ENCODE results near the gene PBXIP1.

PBXIP1 gene

DNA sequence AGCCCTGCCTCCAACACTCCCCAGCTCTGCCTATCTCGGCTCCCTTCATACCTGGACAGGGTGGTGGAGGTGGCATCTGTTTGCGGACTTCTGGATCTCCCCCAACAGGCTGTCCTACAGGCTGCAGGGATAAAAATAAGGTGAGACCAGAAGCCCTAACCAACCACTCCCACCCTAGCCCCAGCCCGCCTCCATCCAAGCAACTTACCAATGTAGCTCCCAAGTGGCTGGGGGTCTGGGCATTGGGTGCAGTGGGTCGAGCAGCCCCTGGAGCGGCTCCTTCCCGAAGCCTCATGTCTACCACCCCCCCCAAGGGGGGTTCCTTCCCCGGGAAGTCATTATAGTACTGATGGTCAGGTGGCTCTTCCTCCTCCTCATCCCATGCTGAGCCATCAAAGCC, 10.2 kb upstream of the PBXIP1 start:
- Histone ChIP-seq H3K9ac (ENCODE audit: low read length) (no peak overlapping the region), H3K4me3 (ENCODE audit: low read length) (no peak overlapping the region), H3K4me1 (ENCODE audit: control insufficient read depth, insufficient read depth, low read length) (peaks cover 43% of the 10 kb centered on the region), H3K36me3 (ENCODE audit: control insufficient read depth, insufficient read depth, low read length) (peaks cover 20% of the 10 kb centered on the region), H3K9me3 (ENCODE audit: control insufficient read depth, low read length) (no peaks in the 10 kb centered on the region), H3K27me3 (ENCODE audit: control insufficient read depth, insufficient read depth, low read length) (no peaks in the 10 kb centered on the region)

DNA sequence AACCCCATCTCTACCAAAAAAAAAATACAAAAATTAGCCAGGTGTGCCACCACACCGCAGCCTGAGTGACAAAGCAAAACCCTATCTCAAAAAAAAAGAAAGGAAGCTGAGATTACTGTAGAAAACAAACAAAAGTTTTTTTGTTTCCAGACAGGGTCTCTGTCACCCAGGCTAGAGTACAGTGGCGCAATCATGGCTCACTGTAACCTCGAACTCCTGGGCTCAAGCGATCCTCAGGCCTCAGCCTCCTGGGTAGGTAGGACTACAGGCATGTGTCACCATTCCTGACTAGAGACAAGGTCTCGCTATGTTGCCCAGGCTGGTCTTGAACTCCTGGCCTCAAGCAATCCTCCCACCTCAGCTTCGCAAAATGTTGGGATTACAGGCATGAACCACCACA, 8.5 kb upstream of the PBXIP1 start:
- no peaks in the 10 kb centered on the region for H3K9me3 ChIP-seq (ENCODE audit: control insufficient read depth, low read length)
- H3K27me3 ChIP-seq (ENCODE audit: control insufficient read depth, insufficient read depth, low read length) = no peaks in the 10 kb centered on the region
- no peak overlapping the region for H3K4me3 ChIP-seq (ENCODE audit: low read length)
- peaks cover 16% of the 10 kb centered on the region for H3K36me3 ChIP-seq (ENCODE audit: control insufficient read depth, insufficient read depth, low read length)
- H3K9ac ChIP-seq (ENCODE audit: low read length) = no peak overlapping the region
- H3K4me1 ChIP-seq (ENCODE audit: control insufficient read depth, insufficient read depth, low read length) = peaks cover 34% of the 10 kb centered on the region

DNA sequence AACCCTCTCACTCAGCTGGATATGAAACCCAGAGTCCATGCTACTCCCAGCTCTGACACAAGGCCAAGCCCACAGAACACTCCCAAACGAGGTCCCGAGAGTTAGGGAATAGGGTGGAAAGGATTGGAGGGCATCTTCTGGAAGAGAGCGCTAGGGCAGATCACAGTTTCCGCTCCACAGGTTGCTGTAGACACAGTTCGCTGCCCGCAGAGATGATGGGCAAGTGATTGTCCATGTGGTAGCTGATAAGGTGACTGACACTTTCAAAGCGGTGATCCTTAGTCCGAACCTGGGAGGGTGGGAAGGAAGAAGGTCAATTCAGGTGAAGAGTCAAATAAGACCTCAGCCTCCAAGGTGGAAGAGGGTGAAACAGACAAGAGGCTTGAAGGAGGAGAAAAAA, 7.7 kb upstream of the PBXIP1 start:
- Histone ChIP-seq H3K4me1 (ENCODE audit: control insufficient read depth, insufficient read depth, low read length) (peaks cover 33% of the 10 kb centered on the region), H3K9ac (ENCODE audit: low read length) (no peak overlapping the region), H3K36me3 (ENCODE audit: control insufficient read depth, insufficient read depth, low read length) (peaks cover 15% of the 10 kb centered on the region)

GRCh38 chr1:154962795-154963330, 7.0 kb upstream of the PBXIP1 start:
- H3K9ac ChIP-seq (ENCODE audit: low read length) = peak overlapping the region; percentile 93
- no peak overlapping the region for H3K4me3 ChIP-seq (ENCODE audit: low read length)
- no peaks in the 10 kb centered on the region for H3K27me3 ChIP-seq (ENCODE audit: control insufficient read depth, insufficient read depth, low read length)
- H3K36me3 ChIP-seq (ENCODE audit: control insufficient read depth, insufficient read depth, low read length) = peaks cover 15% of the 10 kb centered on the region
- H3K4me1 ChIP-seq (ENCODE audit: control insufficient read depth, insufficient read depth, low read length) = peaks cover 29% of the 10 kb centered on the region
- no peaks in the 10 kb centered on the region for H3K9me3 ChIP-seq (ENCODE audit: control insufficient read depth, low read length)

More for the DNA sequence above, 7.7 kb upstream of the PBXIP1 start:
- Histone ChIP-seq H3K4me3 (ENCODE audit: low read length) (no peak overlapping the region), H3K27me3 (ENCODE audit: control insufficient read depth, insufficient read depth, low read length) (no peaks in the 10 kb centered on the region), H3K9me3 (ENCODE audit: control insufficient read depth, low read length) (no peaks in the 10 kb centered on the region)

- H3K9ac ChIP-seq (ENCODE audit: low read length) = peak overlapping the region; percentile 93
- H3K36me3 ChIP-seq (ENCODE audit: control insufficient read depth, insufficient read depth, low read length) = peaks cover 9% of the 10 kb centered on the region
- H3K4me1 ChIP-seq (ENCODE audit: control insufficient read depth, insufficient read depth, low read length) = peaks cover 25% of the 10 kb centered on the region
- no peaks in the 10 kb centered on the region for H3K9me3 ChIP-seq (ENCODE audit: control insufficient read depth, low read length)
- peak overlapping the region; percentile 75 for H3K4me3 ChIP-seq (ENCODE audit: low read length)
- H3K27me3 ChIP-seq (ENCODE audit: control insufficient read depth, insufficient read depth, low read length) = no peaks in the 10 kb centered on the region
Measured at GRCh38 chr1:154962156-154962749, 6.4 kb upstream of the PBXIP1 start.

DNA sequence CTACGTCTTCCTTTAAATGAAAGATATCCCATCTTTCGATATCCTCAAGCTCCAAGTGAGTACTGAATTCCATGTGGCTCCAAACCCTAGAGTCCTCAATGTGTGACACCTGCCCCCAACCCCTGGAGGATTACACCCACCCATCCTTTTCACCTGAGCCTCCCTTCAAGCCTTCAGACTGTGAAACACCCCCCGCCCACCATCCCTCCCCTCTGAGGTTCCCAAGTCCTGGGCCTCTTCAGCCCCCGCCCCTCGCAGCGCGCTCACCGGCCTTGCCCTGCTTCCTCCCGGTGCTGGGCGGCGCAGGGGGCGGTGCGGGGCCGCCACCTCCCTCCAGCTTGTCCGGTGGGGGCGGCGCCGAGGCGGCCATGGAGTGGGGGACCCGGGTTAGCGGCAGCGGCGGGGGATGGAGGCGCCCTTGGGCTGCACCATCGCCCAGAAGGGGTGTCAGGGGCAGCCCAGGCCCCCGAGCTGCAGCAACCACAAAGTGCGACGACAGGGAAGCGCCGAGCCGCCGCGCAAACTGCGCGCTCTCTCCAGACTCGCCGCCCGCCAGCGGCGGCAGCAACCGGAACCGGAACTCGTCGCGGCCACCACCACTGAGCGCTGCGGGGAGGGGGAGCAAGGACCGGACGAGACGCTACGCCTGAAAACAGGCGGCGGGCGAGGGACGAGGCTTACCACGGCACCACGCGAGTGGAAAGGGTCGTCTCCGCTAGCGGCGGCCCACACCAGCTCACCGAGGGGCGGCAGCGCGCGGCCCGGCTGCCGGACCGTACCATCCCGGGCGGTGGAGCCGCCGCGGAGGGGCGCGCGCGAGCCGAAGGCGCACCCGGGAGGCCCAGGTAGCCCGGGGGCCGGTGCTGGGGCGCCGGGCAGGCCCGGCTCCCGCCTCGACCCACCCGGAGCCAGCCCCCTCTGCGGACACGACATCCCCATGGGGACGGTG, 5.6 kb upstream of the PBXIP1 start, which contains the start of gene PYGO2:
PYGO2 (minus strand) TSS at position 576 of the 949 bp plus-strand sequence; CDS start at position 370, 206 bp downstream.
- H3K4me1 ChIP-seq (ENCODE audit: control insufficient read depth, insufficient read depth, low read length) = peaks cover 31% of the 10 kb centered on the region
- no peaks in the 10 kb centered on the region for H3K9me3 ChIP-seq (ENCODE audit: control insufficient read depth, low read length)
- H3K4me3 ChIP-seq (ENCODE audit: low read length) = peak within 1 kb of the TSS; percentile 75
- H3K9ac ChIP-seq (ENCODE audit: low read length) = peak within 1 kb of the TSS; percentile 93
- H3K27me3 ChIP-seq (ENCODE audit: control insufficient read depth, insufficient read depth, low read length) = no peaks in the 10 kb centered on the region
- peaks cover 4% of the 10 kb centered on the region for H3K36me3 ChIP-seq (ENCODE audit: control insufficient read depth, insufficient read depth, low read length)

- Histone ChIP-seq H3K4me3 (ENCODE audit: low read length) (peak overlapping the region; percentile 75), H3K36me3 (ENCODE audit: control insufficient read depth, insufficient read depth, low read length) (peaks cover 3% of the 10 kb centered on the region), H3K4me1 (ENCODE audit: control insufficient read depth, insufficient read depth, low read length) (peaks cover 33% of the 10 kb centered on the region), H3K27me3 (ENCODE audit: control insufficient read depth, insufficient read depth, low read length) (no peaks in the 10 kb centered on the region), H3K9ac (ENCODE audit: low read length) (peak overlapping the region; percentile 93), H3K9me3 (ENCODE audit: control insufficient read depth, low read length) (no peaks in the 10 kb centered on the region)
Measured at GRCh38 chr1:154960446-154961136, 4.7 kb upstream of the PBXIP1 start.

DNA sequence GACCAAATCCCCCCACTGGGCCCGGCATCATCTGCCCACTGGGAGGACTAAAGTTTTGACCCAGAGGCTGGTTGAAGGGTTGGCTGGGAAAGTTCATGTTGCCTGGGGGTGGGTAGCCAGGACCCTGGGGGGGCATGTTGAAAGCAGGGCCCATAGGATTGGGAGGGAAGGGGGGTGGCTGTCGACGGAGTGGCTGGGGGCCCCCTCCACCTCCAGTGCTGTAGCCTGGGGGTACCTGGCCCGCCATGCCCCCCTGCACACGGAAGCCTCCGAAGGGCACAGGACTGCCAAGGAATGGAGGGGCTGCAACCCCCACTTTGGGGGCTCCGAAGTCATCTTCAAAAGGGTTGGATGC, 3.5 kb upstream of the PBXIP1 start:
- Histone ChIP-seq H3K9ac (ENCODE audit: low read length) (no peak overlapping the region), H3K27me3 (ENCODE audit: control insufficient read depth, insufficient read depth, low read length) (no peaks in the 10 kb centered on the region), H3K36me3 (ENCODE audit: control insufficient read depth, insufficient read depth, low read length) (no peaks in the 10 kb centered on the region), H3K4me3 (ENCODE audit: low read length) (no peak overlapping the region), H3K4me1 (ENCODE audit: control insufficient read depth, insufficient read depth, low read length) (peaks cover 44% of the 10 kb centered on the region), H3K9me3 (ENCODE audit: control insufficient read depth, low read length) (no peaks in the 10 kb centered on the region)

GRCh38 chr1:154958681-154959425, 3.0 kb upstream of the PBXIP1 start:
- Histone ChIP-seq H3K9me3 (ENCODE audit: control insufficient read depth, low read length) (no peaks in the 10 kb centered on the region), H3K4me1 (ENCODE audit: control insufficient read depth, insufficient read depth, low read length) (peaks cover 48% of the 10 kb centered on the region), H3K4me3 (ENCODE audit: low read length) (no peak overlapping the region), H3K27me3 (ENCODE audit: control insufficient read depth, insufficient read depth, low read length) (no peaks in the 10 kb centered on the region), H3K9ac (ENCODE audit: low read length) (no peak overlapping the region), H3K36me3 (ENCODE audit: control insufficient read depth, insufficient read depth, low read length) (no peaks in the 10 kb centered on the region)

DNA sequence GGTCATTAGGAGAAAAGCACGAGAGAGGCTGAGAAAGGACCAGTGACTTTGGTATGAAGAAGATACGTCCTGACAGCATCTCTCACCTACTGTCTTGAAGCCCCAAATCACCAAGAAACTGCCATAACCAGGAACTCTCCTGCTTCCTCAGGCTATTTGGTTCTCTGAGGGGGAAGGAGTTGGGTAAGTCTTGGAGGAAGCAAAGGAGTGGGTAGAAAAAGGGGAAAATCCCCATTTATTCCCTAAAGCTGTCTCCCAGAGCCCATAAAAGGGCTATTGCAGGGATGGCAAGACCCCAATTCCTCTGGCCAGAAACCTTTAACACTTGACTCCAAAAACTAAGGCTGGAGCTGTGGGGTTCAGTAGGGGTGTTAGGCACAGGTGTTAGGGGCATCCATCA, 2.1 kb upstream of the PBXIP1 start:
- Histone ChIP-seq H3K4me1 (ENCODE audit: control insufficient read depth, insufficient read depth, low read length) (peaks cover 52% of the 10 kb centered on the region), H3K36me3 (ENCODE audit: control insufficient read depth, insufficient read depth, low read length) (no peaks in the 10 kb centered on the region), H3K4me3 (ENCODE audit: low read length) (no peak overlapping the region), H3K27me3 (ENCODE audit: control insufficient read depth, insufficient read depth, low read length) (no peaks in the 10 kb centered on the region), H3K9ac (ENCODE audit: low read length) (no peak overlapping the region), H3K9me3 (ENCODE audit: control insufficient read depth, low read length) (no peaks in the 10 kb centered on the region)

DNA sequence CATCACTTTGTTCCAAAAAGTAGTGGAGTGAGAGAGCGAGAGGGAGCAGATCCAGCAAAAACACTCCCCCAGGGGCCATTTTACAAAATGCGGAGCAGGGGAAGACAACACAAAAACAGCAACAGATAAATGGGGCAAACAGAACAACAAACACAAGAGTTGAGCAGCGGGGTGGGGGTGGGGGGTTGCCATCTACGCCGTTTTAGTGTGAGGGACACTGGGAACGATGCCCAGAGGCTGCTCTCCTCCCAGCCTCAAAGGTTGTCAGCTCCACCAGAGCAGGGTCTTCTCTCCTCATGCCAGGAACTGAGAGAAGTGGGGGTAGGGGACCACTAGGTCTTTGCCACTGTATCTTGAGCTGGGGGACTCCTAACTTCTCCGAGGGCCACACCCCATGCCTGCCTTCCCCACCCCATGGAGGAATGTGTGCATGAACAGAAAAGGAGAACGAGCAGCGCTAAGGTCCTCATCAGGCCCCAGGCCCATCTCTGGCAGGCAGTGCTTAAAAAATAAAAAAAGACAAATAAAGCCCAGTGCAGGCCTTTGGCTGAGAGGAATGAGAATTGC, 1.3 kb upstream of the PBXIP1 start:
- no peak overlapping the region for H3K9ac ChIP-seq (ENCODE audit: low read length)
- H3K4me1 ChIP-seq (ENCODE audit: control insufficient read depth, insufficient read depth, low read length) = peaks cover 46% of the 10 kb centered on the region
- H3K9me3 ChIP-seq (ENCODE audit: control insufficient read depth, low read length) = no peaks in the 10 kb centered on the region
- no peaks in the 10 kb centered on the region for H3K27me3 ChIP-seq (ENCODE audit: control insufficient read depth, insufficient read depth, low read length)
- H3K4me3 ChIP-seq (ENCODE audit: low read length) = no peak overlapping the region
- no peaks in the 10 kb centered on the region for H3K36me3 ChIP-seq (ENCODE audit: control insufficient read depth, insufficient read depth, low read length)

Data from mucosa of stomach (tissue), 1 donor.